ENCODE measurements around the gene STX16.
"Not testable (repeated sequence)": the region's sequence is repeated elsewhere in the genome, so short reads cannot be mapped to it uniquely, and the experiment has no call there.

Gene STX16

DNA sequence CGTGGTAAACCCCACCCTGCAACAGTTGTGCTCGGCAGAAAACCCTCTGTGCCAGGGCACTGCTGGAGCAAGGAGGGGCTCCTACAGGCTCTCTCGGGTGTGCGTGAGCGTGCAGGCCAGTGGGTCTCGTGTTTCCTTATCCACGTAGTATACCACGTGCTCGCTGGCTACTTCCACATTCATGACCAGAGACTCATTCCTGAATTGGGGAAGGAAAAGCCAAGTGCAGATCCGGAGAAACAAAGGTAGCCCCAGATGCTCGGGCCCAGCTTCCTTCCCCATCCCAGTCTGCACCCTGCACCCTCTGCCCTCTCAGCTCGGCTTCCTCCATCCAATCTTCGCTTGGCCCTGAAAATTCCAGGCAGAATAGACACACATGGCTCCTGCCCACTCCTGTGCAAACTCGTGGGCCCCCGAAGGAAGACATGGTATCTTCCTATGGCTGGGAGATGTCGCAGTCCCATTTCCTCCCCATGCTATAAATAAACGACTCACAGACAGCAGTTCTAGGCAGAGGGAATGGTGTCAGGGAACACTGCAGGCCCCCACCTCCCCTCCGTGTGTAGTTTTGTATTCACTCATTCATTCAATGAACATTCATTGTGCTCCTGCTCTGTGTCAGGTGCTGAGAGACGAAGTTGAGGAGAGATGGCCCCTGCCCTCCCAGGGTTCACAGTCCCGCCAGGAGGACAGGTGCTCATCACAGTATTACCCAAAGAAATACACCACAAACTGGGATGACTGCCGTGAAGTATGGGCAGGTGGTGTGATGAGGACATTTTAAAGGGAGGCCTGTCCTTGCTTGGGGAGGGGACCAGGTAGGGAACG is 71.1 kb downstream of the STX16 start:
- DNase-seq (ENCODE audit: low spot score) = no peak
- ChIA-PET CTCF (no interaction called here), POLR2A (ENCODE audit: low non-redundant PET) (no interaction called here)
- H3K27ac ChIP-seq = no peak overlapping the region
- TF ChIP-seq, protein P1, sequence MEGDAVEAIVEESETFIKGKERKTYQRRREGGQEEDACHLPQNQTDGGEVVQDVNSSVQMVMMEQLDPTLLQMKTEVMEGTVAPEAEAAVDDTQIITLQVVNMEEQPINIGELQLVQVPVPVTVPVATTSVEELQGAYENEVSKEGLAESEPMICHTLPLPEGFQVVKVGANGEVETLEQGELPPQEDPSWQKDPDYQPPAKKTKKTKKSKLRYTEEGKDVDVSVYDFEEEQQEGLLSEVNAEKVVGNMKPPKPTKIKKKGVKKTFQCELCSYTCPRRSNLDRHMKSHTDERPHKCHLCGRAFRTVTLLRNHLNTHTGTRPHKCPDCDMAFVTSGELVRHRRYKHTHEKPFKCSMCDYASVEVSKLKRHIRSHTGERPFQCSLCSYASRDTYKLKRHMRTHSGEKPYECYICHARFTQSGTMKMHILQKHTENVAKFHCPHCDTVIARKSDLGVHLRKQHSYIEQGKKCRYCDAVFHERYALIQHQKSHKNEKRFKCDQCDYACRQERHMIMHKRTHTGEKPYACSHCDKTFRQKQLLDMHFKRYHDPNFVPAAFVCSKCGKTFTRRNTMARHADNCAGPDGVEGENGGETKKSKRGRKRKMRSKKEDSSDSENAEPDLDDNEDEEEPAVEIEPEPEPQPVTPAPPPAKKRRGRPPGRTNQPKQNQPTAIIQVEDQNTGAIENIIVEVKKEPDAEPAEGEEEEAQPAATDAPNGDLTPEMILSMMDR (conservative IDR thresholded peaks at IDR 0.05; ENCODE audit: low read depth) = no peak

DNA sequence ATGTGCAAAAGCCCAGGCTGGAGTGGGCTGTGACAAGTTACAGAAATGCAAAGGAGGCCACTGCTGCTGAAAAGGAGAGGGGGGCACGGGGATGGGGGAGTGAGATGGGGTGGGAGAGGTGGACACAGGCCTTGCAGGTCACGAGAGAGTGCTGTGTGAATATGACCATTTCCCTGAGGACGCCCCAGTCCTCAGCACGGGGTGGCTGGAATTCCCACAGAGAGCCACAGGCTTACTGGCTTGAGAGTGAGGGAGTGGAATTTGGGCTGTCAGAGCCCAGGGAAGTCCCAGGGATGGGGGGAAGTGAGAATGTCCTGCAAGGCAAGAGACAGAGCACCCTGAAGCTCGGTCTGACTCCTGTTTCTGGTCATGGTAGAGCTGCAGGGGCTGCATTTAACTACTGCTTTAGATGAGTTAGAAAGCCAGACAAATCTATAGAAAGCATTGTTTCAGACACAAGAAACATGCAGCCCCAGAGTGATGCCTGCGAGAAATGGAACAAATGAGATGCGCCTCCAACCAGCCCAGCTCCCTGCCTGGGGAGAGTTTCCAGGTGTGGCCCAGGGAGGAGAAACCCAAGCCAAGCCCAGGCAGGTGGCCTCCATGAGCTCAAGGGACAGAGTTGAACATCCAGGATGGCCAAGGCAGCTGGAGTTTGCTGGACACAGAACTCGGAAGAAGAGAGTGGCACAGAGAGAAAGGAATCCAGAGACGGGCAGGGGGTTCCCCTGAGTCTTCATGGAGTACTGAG is 72.0 kb downstream of the STX16 start:
- ChIA-PET POLR2A (ENCODE audit: low non-redundant PET) (no interaction called here), CTCF (interaction anchor here (0.6 kb wide), 1 partner anchor 156 kb away, joined by 3 read pairs; no protein-coding TSS in a partner anchor)
- TF ChIP-seq, protein P1 (conservative IDR thresholded peaks at IDR 0.05; ENCODE audit: low read depth) = no peak
- H3K27ac ChIP-seq = no peak overlapping the region
- no peak for DNase-seq (ENCODE audit: low spot score)

DNA sequence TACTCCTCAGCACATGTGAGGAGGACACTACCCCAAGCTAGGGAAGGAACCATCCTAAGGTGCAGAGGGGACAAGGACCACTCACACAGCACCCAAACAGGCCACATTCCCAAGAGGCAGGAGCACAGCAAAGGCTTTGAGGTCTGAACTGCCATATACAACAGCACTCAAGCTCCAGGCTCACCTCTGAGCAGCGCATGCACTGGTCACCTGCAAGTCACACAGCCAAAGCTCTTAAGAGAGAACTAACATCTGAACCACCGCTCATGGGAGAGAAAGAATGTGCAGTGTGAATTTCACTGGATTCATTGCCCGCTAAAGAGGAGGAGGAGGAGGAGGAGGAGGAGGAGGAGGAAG is 72.5 kb downstream of the STX16 start:
- POLR2A ChIA-PET (ENCODE audit: low non-redundant PET) = no interaction called here
- DNase-seq (ENCODE audit: low spot score) = no peak
- no peak overlapping the region for H3K27ac ChIP-seq
- TF ChIP-seq, protein P1 (conservative IDR thresholded peaks at IDR 0.05; ENCODE audit: low read depth) = no peak
- CTCF ChIA-PET = interaction anchor here (0.6 kb wide), 1 partner anchor 156 kb away, joined by 3 read pairs; no protein-coding TSS in a partner anchor

DNA sequence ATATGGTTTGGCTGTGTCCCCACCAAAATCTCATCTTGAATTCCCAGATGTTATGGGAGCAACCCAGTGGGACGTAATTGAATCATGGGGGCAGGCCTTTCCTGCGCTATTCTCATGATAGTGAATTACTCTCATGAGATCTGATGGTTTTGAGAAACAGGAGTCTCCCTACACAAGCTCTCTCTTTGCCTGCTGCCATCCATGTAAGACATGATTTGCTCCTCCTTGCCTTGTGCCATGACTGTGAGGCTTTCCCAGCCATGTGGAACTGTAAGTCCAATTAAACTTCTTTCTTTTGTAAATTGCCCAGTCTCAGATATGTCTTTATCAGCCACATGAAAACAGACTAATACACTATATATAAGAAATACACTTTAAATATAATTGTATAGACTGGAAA is 75.1 kb downstream of the STX16 start:
- CTCF ChIA-PET; DNase-seq (ENCODE audit: low spot score); H3K27ac ChIP-seq; POLR2A ChIA-PET (ENCODE audit: low non-redundant PET): not testable (repeated sequence)
